Medulla oblongata (tissue), 1 donor: Measurements from ENCODE around the gene GMCL2.

ENCODE experiments used
- DNase-seq: peaks from one replicate; pipeline ENCODE4 v3.0.0-alpha.2; 2015; ENCODE audit errors: extremely low spot score

GMCL2 gene

GRCh38 chr5:178143246-178143645 is 43.9 kb downstream of the GMCL2 start:
- DNase-seq, result no peak

- no peak for DNase-seq
Observed at GRCh38 chr5:178142642-178143041, 44.5 kb downstream of the GMCL2 start.

- no peak for DNase-seq
Observed at GRCh38 chr5:178141550-178141949, 45.6 kb downstream of the GMCL2 start.

GRCh38 chr5:178137991-178138390 is 49.2 kb downstream of the GMCL2 start:
- no peak for DNase-seq

GRCh38 chr5:178136990-178137389 is 50.2 kb downstream of the GMCL2 start:
- DNase-seq, result no peak
